Loucy (cell line): ENCODE measurements around the gene CALN1.

Experiments
- H2AFZ ChIP-seq: fragments of 200-600 bp; sonication (generic); 2 replicates; pipeline ENCODE4 v1.6.0; 2016; ENCODE audit warnings: antibody characterized with exemption, mild to moderate bottlenecking, low read length, moderate library complexity
- H3F3A ChIP-seq: fragments of 200-600 bp; 2 replicates; pipeline ENCODE4 v1.6.0; 2016; ENCODE audit warnings: antibody characterized with exemption, low read depth, mild to moderate bottlenecking
- H3K27me3 ChIP-seq: fragments of 200-600 bp; sonication (generic); 2 replicates; pipeline ENCODE4 v1.6.1; 2014; ENCODE audit warnings: low read length, mild to moderate bottlenecking; ENCODE audit not compliant: insufficient read depth, poor library complexity, severe bottlenecking
- H3K36me3 ChIP-seq: fragments of 200-600 bp; sonication (generic); 2 replicates; pipeline ENCODE4 v1.6.1; 2016; ENCODE audit warnings: low read length; ENCODE audit not compliant: insufficient read depth
- H3K4me1 ChIP-seq: fragments of 200-600 bp; sonication (generic); 2 replicates; pipeline ENCODE4 v1.5.1; 2014; ENCODE audit warnings: low read length, mild to moderate bottlenecking; ENCODE audit not compliant: insufficient read depth, poor library complexity, severe bottlenecking
- H3K4me2 ChIP-seq: fragments of 200-600 bp; sonication (generic); 2 replicates; pipeline ENCODE4 v1.6.0; 2014; ENCODE audit warnings: antibody characterized with exemption, low read length, low read depth, mild to moderate bottlenecking; ENCODE audit not compliant: poor library complexity, severe bottlenecking
- H3K4me3 ChIP-seq: fragments of 200-600 bp; sonication (generic); 2 replicates; pipeline ENCODE4 v1.5.1; 2014; ENCODE audit warnings: low read length, mild to moderate bottlenecking, mixed read lengths; ENCODE audit not compliant: poor library complexity, severe bottlenecking
- H3K79me2 ChIP-seq: fragments of 200-600 bp; sonication (generic); 2 replicates; pipeline ENCODE4 v1.6.1; 2014; ENCODE audit warnings: low read length; ENCODE audit not compliant: insufficient read depth
- H3K9ac ChIP-seq: fragments of 200-600 bp; sonication (generic); 2 replicates; pipeline ENCODE4 v1.6.0; 2014; ENCODE audit warnings: mild to moderate bottlenecking, low read depth, low read length, moderate library complexity; ENCODE audit not compliant: poor library complexity, severe bottlenecking
- H3K9me2 ChIP-seq: fragments of 200-600 bp; sonication (generic); replicated peaks from 2 replicates; pipeline ENCODE4 v1.6.1; 2016; ENCODE audit warnings: low read depth, low read length, mixed read lengths
- H3K9me3 ChIP-seq: fragments of 200-600 bp; sonication (generic); 2 replicates; pipeline ENCODE4 v1.6.1; 2014; ENCODE audit warnings: mild to moderate bottlenecking, antibody characterized with exemption, low read length, low read depth; ENCODE audit not compliant: insufficient read depth
- H4K20me1 ChIP-seq: fragments of 200-600 bp; sonication (generic); 2 replicates; pipeline ENCODE4 v1.6.0; 2014; ENCODE audit warnings: antibody characterized with exemption, low read length, mild to moderate bottlenecking; ENCODE audit not compliant: insufficient read depth, poor library complexity, severe bottlenecking
- CTCF ChIP-seq: fragments of 200-600 bp; sonication (generic); conservative IDR thresholded peaks from 2 replicates; pipeline ENCODE4 v1.5.1; 2014; ENCODE audit warnings: mild to moderate bottlenecking, antibody characterized with exemption, low read length
- EZH2phosphoT487 ChIP-seq: fragments of 200-600 bp; IDR thresholded peaks from 2 replicates; pipeline ENCODE4 v1.6.1; 2018; ENCODE audit warnings: antibody characterized with exemption, mild to moderate bottlenecking, moderate library complexity, borderline replicate concordance

CALN1 gene

GRCh38 chr7:72435925-72436480, 23.9 kb upstream of the CALN1 start:
- Histone ChIP-seq H2AFZ (no peak overlapping the region), H3K4me1 (no peaks in the 10 kb centered on the region), H3K9me2 (no peaks in the 10 kb centered on the region), H3K9me3 (peaks cover 2% of the 10 kb centered on the region; the same call in 1 of the 2 replicates), H3K79me2 (no peaks in the 10 kb centered on the region), H3K4me3 (no peak overlapping the region), H3K27me3 (no peaks in the 10 kb centered on the region), H3K4me2 (no peak overlapping the region), H3K9ac (no peak overlapping the region), H4K20me1 (no peaks in the 10 kb centered on the region), H3K36me3 (no peaks in the 10 kb centered on the region), H3F3A (no peaks in the 10 kb centered on the region)
- TF ChIP-seq EZH2phosphoT487 = no peak
- no peak for TF ChIP-seq CTCF

GRCh38 chr7:72435366-72435765, 23.2 kb upstream of the CALN1 start:
- H3K9ac ChIP-seq = no peak overlapping the region
- peaks cover 2% of the 10 kb centered on the region; the same call in 1 of the 2 replicates for H3K9me3 ChIP-seq
- H3K27me3 ChIP-seq = no peaks in the 10 kb centered on the region
- TF ChIP-seq EZH2phosphoT487 (no peak), CTCF (no peak)
- no peaks in the 10 kb centered on the region for H4K20me1 ChIP-seq
- H3K4me1 ChIP-seq = no peaks in the 10 kb centered on the region
- H3K4me3 ChIP-seq = no peak overlapping the region
- no peaks in the 10 kb centered on the region for H3K36me3 ChIP-seq
- no peak overlapping the region for H3K4me2 ChIP-seq
- no peak overlapping the region for H2AFZ ChIP-seq
- no peaks in the 10 kb centered on the region for H3F3A ChIP-seq
- H3K9me2 ChIP-seq = no peaks in the 10 kb centered on the region
- H3K79me2 ChIP-seq = no peaks in the 10 kb centered on the region

GRCh38 chr7:72430531-72430930, 18.4 kb upstream of the CALN1 start:
- Histone ChIP-seq H3K9me2 (no peaks in the 10 kb centered on the region), H3K9me3 (peaks cover 2% of the 10 kb centered on the region; the same call in 1 of the 2 replicates), H3K9ac (no peak overlapping the region), H3F3A (no peaks in the 10 kb centered on the region), H3K79me2 (no peaks in the 10 kb centered on the region), H3K36me3 (no peaks in the 10 kb centered on the region), H3K4me1 (no peaks in the 10 kb centered on the region), H3K4me3 (no peak overlapping the region), H3K27me3 (no peaks in the 10 kb centered on the region), H3K4me2 (no peak overlapping the region), H2AFZ (no peak overlapping the region), H4K20me1 (no peaks in the 10 kb centered on the region)
- TF ChIP-seq EZH2phosphoT487 (no peak), CTCF (no peak)
